Measurements from ENCODE around the gene NPHP1.

The NPHP1 gene

DNA sequence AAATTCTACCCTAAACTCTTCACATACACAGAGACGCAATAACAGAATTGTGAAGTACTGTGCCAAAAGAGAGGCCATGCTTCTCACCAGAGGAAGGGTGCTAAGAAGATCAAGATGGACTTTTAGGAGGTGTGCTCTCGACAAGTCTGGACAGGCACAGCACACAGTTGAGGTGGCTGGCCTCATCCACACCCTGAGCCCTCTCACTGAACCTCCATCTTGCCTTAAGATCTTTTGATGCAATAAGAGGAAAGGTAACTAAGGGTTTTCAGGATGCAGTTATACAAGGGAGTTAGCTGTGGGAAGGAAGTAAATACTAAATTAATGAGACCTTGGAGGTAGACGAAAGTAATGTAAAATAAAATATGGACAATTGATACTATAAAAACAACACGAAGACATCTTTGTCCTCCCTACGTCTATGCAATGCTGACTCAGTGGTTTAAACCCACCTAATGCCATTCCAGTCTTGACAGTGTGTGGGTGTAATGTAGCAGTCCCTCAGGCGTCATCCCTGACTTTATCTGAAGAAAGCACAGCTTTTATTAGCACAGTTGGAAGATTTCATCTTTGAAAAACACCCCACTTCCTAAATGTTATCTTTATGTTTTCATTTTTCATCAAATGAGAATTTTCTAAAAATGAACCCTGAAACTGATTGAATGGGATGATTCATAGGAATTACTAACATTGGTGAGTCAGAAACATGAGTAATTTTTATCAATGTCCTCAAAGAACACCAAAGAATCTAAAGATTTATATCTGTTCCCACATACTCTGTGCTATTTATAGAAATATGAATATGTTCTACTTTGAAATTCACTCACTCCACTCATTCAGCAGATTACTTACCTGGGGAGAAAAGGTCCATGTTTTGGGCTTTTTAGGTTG lies 55.2 kb downstream of the NPHP1 start:
- H3K27me3 ChIP-seq (ENCODE audit: insufficient read depth, low read length): no peaks in the 10 kb centered on the region
- no peaks in the 10 kb centered on the region for H3K36me3 ChIP-seq (ENCODE audit: insufficient read depth, low read depth, low read length)
- H3K4me1 ChIP-seq (ENCODE audit: insufficient read depth, low read length): no peaks in the 10 kb centered on the region
- H3K9ac ChIP-seq (ENCODE audit: low read depth, low read length): no peak overlapping the region
- H3K9me3 ChIP-seq (ENCODE audit: insufficient read depth, low read depth, low read length): peaks cover 11% of the 10 kb centered on the region
- no peak overlapping the region for H3K27ac ChIP-seq (ENCODE audit: low read length)
- no peak overlapping the region for H3K4me3 ChIP-seq (ENCODE audit: low read length)

GRCh38 chr2:110146945-110147332 lies 57.9 kb downstream of the NPHP1 start:
- Histone ChIP-seq H3K27me3 (ENCODE audit: insufficient read depth, low read length) (no peaks in the 10 kb centered on the region), H3K4me3 (ENCODE audit: low read length) (no peak overlapping the region), H3K36me3 (ENCODE audit: insufficient read depth, low read depth, low read length) (no peaks in the 10 kb centered on the region), H3K9ac (ENCODE audit: low read depth, low read length) (no peak overlapping the region), H3K4me1 (ENCODE audit: insufficient read depth, low read length) (no peaks in the 10 kb centered on the region), H3K27ac (ENCODE audit: low read length) (no peak overlapping the region), H3K9me3 (ENCODE audit: insufficient read depth, low read depth, low read length) (0 out of 2 replicates have a peak, but pooled peaks cover 4% of the 10 kb centered on the region)

- H3K9ac ChIP-seq (ENCODE audit: low read depth, low read length): no peak overlapping the region
- no peak overlapping the region for H3K4me3 ChIP-seq (ENCODE audit: low read length)
- no peak overlapping the region for H3K27ac ChIP-seq (ENCODE audit: low read length)
- no peaks in the 10 kb centered on the region for H3K36me3 ChIP-seq (ENCODE audit: insufficient read depth, low read depth, low read length)
- H3K27me3 ChIP-seq (ENCODE audit: insufficient read depth, low read length): no peaks in the 10 kb centered on the region
- H3K9me3 ChIP-seq (ENCODE audit: insufficient read depth, low read depth, low read length): 0 out of 2 replicates have a peak, but pooled peaks cover 4% of the 10 kb centered on the region
- H3K4me1 ChIP-seq (ENCODE audit: insufficient read depth, low read length): no peaks in the 10 kb centered on the region
Measured at GRCh38 chr2:110146183-110146944, 58.4 kb downstream of the NPHP1 start.

GRCh38 chr2:110143982-110144381 lies 60.8 kb downstream of the NPHP1 start:
- no peaks in the 10 kb centered on the region for H3K27me3 ChIP-seq (ENCODE audit: insufficient read depth, low read length)
- H3K9ac ChIP-seq (ENCODE audit: low read depth, low read length): no peak overlapping the region
- no peaks in the 10 kb centered on the region for H3K36me3 ChIP-seq (ENCODE audit: insufficient read depth, low read depth, low read length)
- no peak overlapping the region for H3K4me3 ChIP-seq (ENCODE audit: low read length)
- 0 out of 2 replicates have a peak, but pooled peaks cover 4% of the 10 kb centered on the region for H3K9me3 ChIP-seq (ENCODE audit: insufficient read depth, low read depth, low read length)
- H3K4me1 ChIP-seq (ENCODE audit: insufficient read depth, low read length): no peaks in the 10 kb centered on the region
- no peak overlapping the region for H3K27ac ChIP-seq (ENCODE audit: low read length)

DNA sequence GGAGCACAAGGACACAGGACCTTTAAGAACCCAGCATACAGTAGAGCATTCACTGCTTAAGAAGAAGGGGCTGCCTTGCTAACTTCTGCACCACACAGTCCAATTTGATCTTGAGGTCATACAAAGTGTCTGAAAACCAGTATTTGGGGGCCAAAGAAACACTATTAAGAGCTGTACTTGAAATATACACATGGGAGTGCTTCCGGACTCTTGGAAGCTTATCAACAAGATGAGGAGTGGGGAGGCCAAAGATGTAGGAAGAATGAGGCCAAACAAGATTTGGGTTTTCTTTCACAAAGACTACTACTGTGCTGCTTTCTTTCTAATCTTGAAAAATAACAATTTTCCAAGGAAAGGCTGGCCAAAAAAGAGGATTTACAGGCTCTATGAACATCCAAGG lies 64.4 kb downstream of the NPHP1 start:
- Histone ChIP-seq H3K27ac (ENCODE audit: low read length) (no peak overlapping the region), H3K9me3 (ENCODE audit: insufficient read depth, low read depth, low read length) (no peaks in the 10 kb centered on the region), H3K4me1 (ENCODE audit: insufficient read depth, low read length) (no peaks in the 10 kb centered on the region), H3K9ac (ENCODE audit: low read depth, low read length) (no peak overlapping the region), H3K27me3 (ENCODE audit: insufficient read depth, low read length) (no peaks in the 10 kb centered on the region), H3K4me3 (ENCODE audit: low read length) (no peak overlapping the region), H3K36me3 (ENCODE audit: insufficient read depth, low read depth, low read length) (no peaks in the 10 kb centered on the region)

GRCh38 chr2:110134025-110134424 lies 70.8 kb downstream of the NPHP1 start:
- Histone ChIP-seq H3K9me3 (ENCODE audit: insufficient read depth, low read depth, low read length) (no peaks in the 10 kb centered on the region), H3K4me1 (ENCODE audit: insufficient read depth, low read length) (no peaks in the 10 kb centered on the region), H3K27ac (ENCODE audit: low read length) (no peak overlapping the region), H3K36me3 (ENCODE audit: insufficient read depth, low read depth, low read length) (no peaks in the 10 kb centered on the region), H3K27me3 (ENCODE audit: insufficient read depth, low read length) (no peaks in the 10 kb centered on the region), H3K9ac (ENCODE audit: low read depth, low read length) (no peak overlapping the region), H3K4me3 (ENCODE audit: low read length) (no peak overlapping the region)

DNA sequence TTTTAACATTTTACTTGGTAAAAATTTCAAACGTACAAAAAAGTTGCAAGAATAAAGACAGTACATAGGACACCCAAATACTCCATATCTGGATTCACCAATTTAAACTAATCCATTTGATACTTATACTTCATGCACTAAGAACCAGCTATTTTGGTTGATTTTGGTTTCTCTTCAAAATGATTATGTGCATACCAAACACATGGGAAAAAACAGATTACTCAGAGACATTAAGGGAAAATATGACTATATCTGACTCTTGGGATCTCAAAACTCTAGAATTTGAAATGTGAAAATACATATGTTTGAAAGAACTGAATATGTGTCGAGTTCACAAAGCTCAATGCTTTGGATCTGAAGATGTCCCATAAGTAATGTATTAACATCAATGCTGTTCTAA lies 73.6 kb downstream of the NPHP1 start:
- H3K27me3 ChIP-seq (ENCODE audit: insufficient read depth, low read length): no peaks in the 10 kb centered on the region
- H3K9ac ChIP-seq (ENCODE audit: low read depth, low read length): no peak overlapping the region

DNA sequence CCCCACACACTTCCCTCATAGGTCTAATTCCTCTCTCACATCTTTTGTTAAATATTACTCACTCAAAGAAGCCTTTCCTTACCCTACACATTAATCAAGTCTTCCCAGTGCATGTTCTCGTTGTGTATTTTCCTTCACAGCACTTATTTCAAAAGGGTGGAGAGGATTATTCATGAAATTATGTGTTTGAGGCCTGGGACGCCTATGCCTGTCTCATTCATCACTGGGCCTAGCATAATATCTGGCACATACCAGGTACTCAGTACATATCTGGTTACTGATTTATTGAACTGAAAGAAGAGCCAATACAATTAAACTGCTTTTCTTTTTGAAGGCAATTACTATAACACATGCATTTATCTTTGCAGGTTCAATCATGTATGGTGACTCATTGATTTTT lies 74.1 kb downstream of the NPHP1 start:
- Histone ChIP-seq H3K27me3 (ENCODE audit: insufficient read depth, low read length) (no peaks in the 10 kb centered on the region), H3K4me3 (ENCODE audit: low read length) (no peak overlapping the region), H3K9ac (ENCODE audit: low read depth, low read length) (no peak overlapping the region), H3K36me3 (ENCODE audit: insufficient read depth, low read depth, low read length) (no peaks in the 10 kb centered on the region), H3K9me3 (ENCODE audit: insufficient read depth, low read depth, low read length) (no peaks in the 10 kb centered on the region), H3K27ac (ENCODE audit: low read length) (no peak overlapping the region), H3K4me1 (ENCODE audit: insufficient read depth, low read length) (no peaks in the 10 kb centered on the region)

More for the DNA sequence above, 73.6 kb downstream of the NPHP1 start:
- Histone ChIP-seq H3K36me3 (ENCODE audit: insufficient read depth, low read depth, low read length) (no peaks in the 10 kb centered on the region), H3K4me1 (ENCODE audit: insufficient read depth, low read length) (no peaks in the 10 kb centered on the region), H3K4me3 (ENCODE audit: low read length) (no peak overlapping the region), H3K27ac (ENCODE audit: low read length) (no peak overlapping the region), H3K9me3 (ENCODE audit: insufficient read depth, low read depth, low read length) (no peaks in the 10 kb centered on the region)

- H3K4me3 ChIP-seq (ENCODE audit: low read length): no peak overlapping the region
- no peak overlapping the region for H3K27ac ChIP-seq (ENCODE audit: low read length)
- H3K9ac ChIP-seq (ENCODE audit: low read depth, low read length): no peak overlapping the region
- H3K27me3 ChIP-seq (ENCODE audit: insufficient read depth, low read length): no peaks in the 10 kb centered on the region
- H3K4me1 ChIP-seq (ENCODE audit: insufficient read depth, low read length): no peaks in the 10 kb centered on the region
- no peaks in the 10 kb centered on the region for H3K9me3 ChIP-seq (ENCODE audit: insufficient read depth, low read depth, low read length)
- H3K36me3 ChIP-seq (ENCODE audit: insufficient read depth, low read depth, low read length): no peaks in the 10 kb centered on the region
Measured at GRCh38 chr2:110126906-110127305, 77.9 kb downstream of the NPHP1 start.

- Histone ChIP-seq H3K4me3 (ENCODE audit: low read length) (no peak overlapping the region), H3K9ac (ENCODE audit: low read depth, low read length) (no peak overlapping the region), H3K36me3 (ENCODE audit: insufficient read depth, low read depth, low read length) (no peaks in the 10 kb centered on the region), H3K27me3 (ENCODE audit: insufficient read depth, low read length) (no peaks in the 10 kb centered on the region), H3K4me1 (ENCODE audit: insufficient read depth, low read length) (no peaks in the 10 kb centered on the region), H3K9me3 (ENCODE audit: insufficient read depth, low read depth, low read length) (no peaks in the 10 kb centered on the region), H3K27ac (ENCODE audit: low read length) (no peak overlapping the region)
Measured at GRCh38 chr2:110126086-110126773, 78.6 kb downstream of the NPHP1 start.

DNA sequence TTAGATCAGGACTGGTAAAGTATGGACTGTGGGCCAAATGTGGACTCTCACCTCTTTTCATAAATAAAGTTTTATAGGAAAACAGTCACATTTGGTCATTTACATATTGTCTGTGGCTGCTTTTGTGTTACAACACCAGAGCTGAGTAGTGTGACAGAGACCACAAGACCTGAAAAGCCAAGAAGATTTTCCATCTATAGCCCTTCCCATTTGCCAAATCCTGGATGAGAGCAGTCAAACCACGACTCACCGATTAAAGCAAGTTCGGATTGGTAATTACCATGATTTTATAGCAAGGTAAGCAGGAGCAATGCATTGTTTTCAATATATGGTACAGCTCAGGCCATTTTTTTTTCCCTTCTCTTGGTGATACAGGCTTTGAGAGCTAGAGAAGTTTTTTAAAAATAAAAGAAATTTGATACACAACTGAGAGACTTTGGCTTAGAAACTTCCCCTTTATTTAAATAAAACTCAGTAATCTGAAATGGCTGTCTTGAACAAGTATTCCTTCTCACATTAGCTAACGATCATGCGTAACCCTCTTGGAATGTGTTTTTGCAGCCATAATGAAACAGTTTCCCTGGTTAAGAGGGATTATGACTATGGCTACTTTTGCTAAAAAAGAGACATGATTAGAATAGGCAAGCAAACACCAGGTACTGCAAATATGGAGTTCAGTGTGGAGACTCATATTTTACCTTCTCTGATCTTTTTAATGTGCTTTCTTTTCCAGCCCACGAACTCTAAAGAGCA lies 79.7 kb downstream of the NPHP1 start:
- Histone ChIP-seq H3K36me3 (ENCODE audit: insufficient read depth, low read depth, low read length) (no peaks in the 10 kb centered on the region), H3K27me3 (ENCODE audit: insufficient read depth, low read length) (no peaks in the 10 kb centered on the region), H3K9ac (ENCODE audit: low read depth, low read length) (no peak overlapping the region), H3K4me1 (ENCODE audit: insufficient read depth, low read length) (no peaks in the 10 kb centered on the region), H3K27ac (ENCODE audit: low read length) (no peak overlapping the region), H3K4me3 (ENCODE audit: low read length) (no peak overlapping the region), H3K9me3 (ENCODE audit: insufficient read depth, low read depth, low read length) (no peaks in the 10 kb centered on the region)
